Right lobe of liver (tissue), 6 donors: ENCODE data around the gene COCH. TPM values are rescaled to one million over a fixed set of nuclear protein-coding genes. Genes with fewer than 3 reads are reported as not detected.

ENCODE experiments used
- ATAC-seq, 4 donors: fragments of 200-7000 bp; cut with Tn5 transposase; one replicate each; pipeline ENCODE4 v1.9.1; 2020; ENCODE audit warnings: mild to moderate bottlenecking in 4 of 4, moderate library complexity in 4 of 4
- DNase-seq, 3 donors: peaks; one replicate each; pipeline ENCODE4 v3.0.0-alpha.2; 2020
- H3K27ac ChIP-seq, 3 donors: fragments of 200-600 bp; one replicate each; pipeline ENCODE4 v1.8.0; 2022
- H3K27me3 ChIP-seq, 2 donors: fragments of 200-600 bp; one replicate each; pipeline ENCODE4 v1.8.0; 2022
- H3K36me3 ChIP-seq, 4 donors: fragments of 200-600 bp; sonication (generic) in 1 of 4; one replicate each; pipeline versions ENCODE4 v1.5.1 to v1.8.0; 2017 to 2022; ENCODE audit warnings: control low read depth in 1 of 4
- H3K4me1 ChIP-seq, 4 donors: fragments of 200-600 bp; sonication (generic) in 1 of 4; one replicate each; pipeline versions ENCODE4 v1.5.1 to v1.8.0; 2017 to 2022; ENCODE audit warnings: control low read depth in 1 of 4
- H3K4me3 ChIP-seq, 3 donors: fragments of 200-600 bp; one replicate each; pipeline ENCODE4 v1.8.0; 2022
- H3K9me3 ChIP-seq, 4 donors: fragments of 200-600 bp; sonication (generic) in 1 of 4; one replicate each; pipeline versions ENCODE4 v1.5.1 to v1.8.0; 2017 to 2022; ENCODE audit warnings: control low read depth in 1 of 4
- CTCF ChIP-seq, 4 donors: fragments of 200-600 bp in 3 of 4; fragments of 450-650 bp in 1 of 4; IDR thresholded peaks; one replicate each; pipeline versions ENCODE4 v1.5.1 to v1.8.0; 2016 to 2022; ENCODE audit warnings: antibody characterized with exemption in 4 of 4, mild to moderate bottlenecking in 2 of 4
- POLR2A ChIP-seq: fragments of 450-650 bp; IDR thresholded peaks from one replicate; pipeline ENCODE4 v1.6.1; 2017; ENCODE audit warnings: antibody characterized with exemption, mild to moderate bottlenecking
- WGBS: methylation state at CpG from one replicate; pipeline ENCODE4 v1.1.6; 2018; ENCODE audit warnings: low coverage, low lambda C conversion rate; ENCODE audit not compliant: insufficient coverage; ENCODE audit errors: missing lambda C conversion rate; 5-methylcytosine and 5-hydroxymethylcytosine counted together
- intact Hi-C, 2 donors: fragments of 100-400 bp; cut with DNase I; formaldehyde crosslinking; loops; one replicate each; pipeline versions ENCODE4 v1.11.2 to v1.14.1; 2022
- total RNA-seq, 6 experiments: library from RNA; depleted of rRNA in 2 of 6; stranded (reverse); fragments of >200 nt in 2 of 6; fragmentation: NEBNext Ultra II Directional in 3 of 6; extraction: Animal tissue kit (Norgen Biotek cat#: 25700) in 3 of 6; gene quantifications; one replicate each; pipeline versions ENCODE4 v1.1.0 to v1.2.4, GENCODE V29; 2016 to 2023
- donor health status: DM: no; HTN: yes; CAD: no.
- donor health status: DM: no; HTN: no; CAD: no.
- donor health status: DM: no; HTN: no; CAD: no.
- donor health status: DM: no; HTN: yes; CAD: no.
- donor health status: DM: no; HTN: yes; CAD: no.

The COCH gene
- total RNA-seq, 6 experiments from 2014 or later: 0.14 to 2.9 (median 0.60) TPM; not detected in 1

GRCh38 chr14:30935445-30935844, 61.1 kb downstream of the COCH start:
- Histone ChIP-seq H3K27me3 (no peaks in the 10 kb centered on the region), H3K4me1 (no peaks in the 10 kb centered on the region), H3K9me3 (no peaks in the 10 kb centered on the region), H3K27ac (no peak overlapping the region), H3K36me3 (peaks cover 0 to 38% (median 14%) of the 10 kb centered on the region in 4 donors), H3K4me3 (no peak overlapping the region)
- ATAC-seq (no peak), DNase-seq (no peak)
- intact Hi-C loops: no loop called here
- TF ChIP-seq POLR2A (no peak), CTCF (IDR thresholded peaks at IDR 0.05) (no peak)
- WGBS: 87% methylated on average over 2 of the region's 2 CpGs

- 74% methylated on average over 2 of the region's 2 CpGs for WGBS
- DNase-seq (no peak), ATAC-seq (no peak)
- H3K36me3 ChIP-seq: peaks cover 0 to 29% (median 14%) of the 10 kb centered on the region in 4 donors
- no peaks in the 10 kb centered on the region for H3K27me3 ChIP-seq
- TF ChIP-seq CTCF (IDR thresholded peaks at IDR 0.05) (no peak), POLR2A (no peak)
- H3K27ac ChIP-seq: no peak overlapping the region
- intact Hi-C loops: no loop called here
- H3K4me1 ChIP-seq: no peaks in the 10 kb centered on the region
- H3K9me3 ChIP-seq: no peaks in the 10 kb centered on the region
- H3K4me3 ChIP-seq: no peak overlapping the region
These were observed 64.3 kb downstream of the COCH start for GRCh38 chr14:30938617-30939016.

Other genes with a start within 250 kb of the COCH start
- gene AP4S1, start 151.1 kb downstream of the COCH start, total RNA-seq: 1 to 10 TPM; 2.0 to 5.3 (median 2.5) TPM
- gene STRN3, start 151.8 kb downstream of the COCH start, total RNA-seq: 10 to 100 TPM; 19.5 to 28.0 (median 21.5) TPM